A549 (cell line): Measurements from ENCODE around the gene ATP1B1.

Source experiments
- CHD2 ChIP-seq: fragments of 150-350 bp; IDR thresholded peaks from 2 replicates; pipeline ENCODE4 v1.6.1; 2014; ENCODE audit warnings: low read length; ENCODE audit not compliant: partially characterized antibody
- EP300 ChIP-seq, 2 experiments: fragments of >200 bp; sonication (Bioruptor Twin); formaldehyde crosslinking; IDR thresholded peaks; 2 replicates in 1 of 2; 3 replicates in 1 of 2; pipeline ENCODE4 v1.6.1; 2016 to 2017
- FOSL2 ChIP-seq, 2 experiments: fragments of 450-650 bp in 1 of 2; fragments of >200 bp in 1 of 2; sonication (Bioruptor Twin) in 1 of 2; formaldehyde crosslinking; IDR thresholded peaks; 2 replicates each; pipeline versions ENCODE4 v1.5.0 to v1.6.1; 2016 to 2020; ENCODE audit warnings: mild to moderate bottlenecking in 1 of 2, moderate library complexity in 1 of 2
- MAZ ChIP-seq: fragments of 150-350 bp; IDR thresholded peaks from 2 replicates; pipeline ENCODE4 v1.6.1; 2014; ENCODE audit warnings: antibody characterized with exemption, low read depth, low read length, borderline replicate concordance
- NFE2L2 ChIP-seq: fragments of 150-350 bp; conservative IDR thresholded peaks from 2 replicates; pipeline ENCODE4 v1.6.1; 2014; ENCODE audit warnings: low read length
- POLR2A ChIP-seq: IDR thresholded peaks from 2 replicates; pipeline ENCODE4 v1.6.1; 2012; ENCODE audit warnings: mild to moderate bottlenecking, low read length
- RAD21 ChIP-seq, 2 experiments: fragments of >200 bp in 1 of 2; sonication (Bioruptor Twin) in 1 of 2; formaldehyde crosslinking in 1 of 2; IDR thresholded peaks in 1 of 2; conservative IDR thresholded peaks in 1 of 2; 2 replicates in 1 of 2; 3 replicates in 1 of 2; pipeline ENCODE4 v1.6.1; 2012 to 2018; ENCODE audit warnings: inconsistent platforms in 1 of 2
- RFX5 ChIP-seq: fragments of 450-650 bp; IDR thresholded peaks from 2 replicates; pipeline ENCODE4 v1.7.1; 2014; ENCODE audit warnings: antibody characterized with exemption, mild to moderate bottlenecking, moderate library complexity
- ZC3H11A ChIP-seq: fragments of 450-650 bp; IDR thresholded peaks from 2 replicates; pipeline ENCODE4 v1.6.1; 2014; ENCODE audit warnings: antibody characterized with exemption, mild to moderate bottlenecking
- TF ChIP-seq, protein P1 (sequence below): fragments of >200 bp; sonication (Bioruptor Twin); formaldehyde crosslinking; IDR thresholded peaks from 3 replicates; pipeline ENCODE4 v1.5.1; 2016
- TF ChIP-seq, protein P2 (sequence below): fragments of 150-350 bp; IDR thresholded peaks from 2 replicates; pipeline ENCODE4 v1.6.1; 2014; ENCODE audit warnings: low read depth, mild to moderate bottlenecking, low read length
- TF ChIP-seq, protein P3 (sequence below): IDR thresholded peaks from 2 replicates; pipeline ENCODE4 v1.6.1; 2012; ENCODE audit warnings: low read depth, borderline replicate concordance
- TF ChIP-seq, protein P4 (sequence below): fragments of 200-600 bp; sonication (generic); IDR thresholded peaks from 2 replicates; pipeline ENCODE4 v1.6.1; 2016; ENCODE audit warnings: antibody characterized with exemption, mild to moderate bottlenecking, moderate library complexity
- TF ChIP-seq, protein P5 (sequence below): IDR thresholded peaks from 2 replicates; pipeline ENCODE4 v1.6.1; 2012

DNA sequence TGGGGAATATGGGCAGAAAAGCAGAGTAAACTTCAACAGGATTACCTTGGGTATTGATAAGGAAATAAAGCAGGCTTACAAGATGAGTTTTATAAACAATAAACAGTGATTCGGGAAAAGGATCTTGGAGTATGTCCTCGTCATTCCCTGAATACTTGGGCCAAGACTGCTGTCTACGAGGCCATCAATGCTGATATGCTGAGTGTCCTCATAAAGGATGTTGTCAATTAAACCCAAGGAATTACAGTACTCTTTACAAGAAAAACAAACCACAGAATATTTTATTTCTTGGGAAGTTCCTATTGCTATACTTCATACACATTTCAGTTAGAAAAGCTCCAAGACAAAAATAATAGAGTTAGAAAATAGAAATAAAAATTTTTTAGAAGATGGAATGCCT is 34.9 kb downstream of the ATP1B1 start:
- TF ChIP-seq, protein P1, sequence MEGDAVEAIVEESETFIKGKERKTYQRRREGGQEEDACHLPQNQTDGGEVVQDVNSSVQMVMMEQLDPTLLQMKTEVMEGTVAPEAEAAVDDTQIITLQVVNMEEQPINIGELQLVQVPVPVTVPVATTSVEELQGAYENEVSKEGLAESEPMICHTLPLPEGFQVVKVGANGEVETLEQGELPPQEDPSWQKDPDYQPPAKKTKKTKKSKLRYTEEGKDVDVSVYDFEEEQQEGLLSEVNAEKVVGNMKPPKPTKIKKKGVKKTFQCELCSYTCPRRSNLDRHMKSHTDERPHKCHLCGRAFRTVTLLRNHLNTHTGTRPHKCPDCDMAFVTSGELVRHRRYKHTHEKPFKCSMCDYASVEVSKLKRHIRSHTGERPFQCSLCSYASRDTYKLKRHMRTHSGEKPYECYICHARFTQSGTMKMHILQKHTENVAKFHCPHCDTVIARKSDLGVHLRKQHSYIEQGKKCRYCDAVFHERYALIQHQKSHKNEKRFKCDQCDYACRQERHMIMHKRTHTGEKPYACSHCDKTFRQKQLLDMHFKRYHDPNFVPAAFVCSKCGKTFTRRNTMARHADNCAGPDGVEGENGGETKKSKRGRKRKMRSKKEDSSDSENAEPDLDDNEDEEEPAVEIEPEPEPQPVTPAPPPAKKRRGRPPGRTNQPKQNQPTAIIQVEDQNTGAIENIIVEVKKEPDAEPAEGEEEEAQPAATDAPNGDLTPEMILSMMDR = no peak
- TF ChIP-seq CHD2 (no peak), ZC3H11A (no peak), EP300 (IDR thresholded peaks at IDR 0.05) (no peak), RFX5 (no peak), MAZ (no peak), RAD21 (conservative IDR thresholded peaks at IDR 0.05 in 1 of 2, IDR thresholded peaks at IDR 0.05 in 1 of 2) (no peak), FOSL2 (IDR thresholded peaks at IDR 0.05) (no peak), FOSL2 (CRISPR knock-in tag; IDR thresholded peaks at IDR 0.05) (no peak), POLR2A (no peak), NFE2L2 (no peak)
- TF ChIP-seq, protein P2, sequence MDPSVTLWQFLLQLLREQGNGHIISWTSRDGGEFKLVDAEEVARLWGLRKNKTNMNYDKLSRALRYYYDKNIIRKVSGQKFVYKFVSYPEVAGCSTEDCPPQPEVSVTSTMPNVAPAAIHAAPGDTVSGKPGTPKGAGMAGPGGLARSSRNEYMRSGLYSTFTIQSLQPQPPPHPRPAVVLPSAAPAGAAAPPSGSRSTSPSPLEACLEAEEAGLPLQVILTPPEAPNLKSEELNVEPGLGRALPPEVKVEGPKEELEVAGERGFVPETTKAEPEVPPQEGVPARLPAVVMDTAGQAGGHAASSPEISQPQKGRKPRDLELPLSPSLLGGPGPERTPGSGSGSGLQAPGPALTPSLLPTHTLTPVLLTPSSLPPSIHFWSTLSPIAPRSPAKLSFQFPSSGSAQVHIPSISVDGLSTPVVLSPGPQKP = no peak
- TF ChIP-seq, protein P3, sequence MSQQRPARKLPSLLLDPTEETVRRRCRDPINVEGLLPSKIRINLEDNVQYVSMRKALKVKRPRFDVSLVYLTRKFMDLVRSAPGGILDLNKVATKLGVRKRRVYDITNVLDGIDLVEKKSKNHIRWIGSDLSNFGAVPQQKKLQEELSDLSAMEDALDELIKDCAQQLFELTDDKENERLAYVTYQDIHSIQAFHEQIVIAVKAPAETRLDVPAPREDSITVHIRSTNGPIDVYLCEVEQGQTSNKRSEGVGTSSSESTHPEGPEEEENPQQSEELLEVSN = no peak
- TF ChIP-seq, protein P4, sequence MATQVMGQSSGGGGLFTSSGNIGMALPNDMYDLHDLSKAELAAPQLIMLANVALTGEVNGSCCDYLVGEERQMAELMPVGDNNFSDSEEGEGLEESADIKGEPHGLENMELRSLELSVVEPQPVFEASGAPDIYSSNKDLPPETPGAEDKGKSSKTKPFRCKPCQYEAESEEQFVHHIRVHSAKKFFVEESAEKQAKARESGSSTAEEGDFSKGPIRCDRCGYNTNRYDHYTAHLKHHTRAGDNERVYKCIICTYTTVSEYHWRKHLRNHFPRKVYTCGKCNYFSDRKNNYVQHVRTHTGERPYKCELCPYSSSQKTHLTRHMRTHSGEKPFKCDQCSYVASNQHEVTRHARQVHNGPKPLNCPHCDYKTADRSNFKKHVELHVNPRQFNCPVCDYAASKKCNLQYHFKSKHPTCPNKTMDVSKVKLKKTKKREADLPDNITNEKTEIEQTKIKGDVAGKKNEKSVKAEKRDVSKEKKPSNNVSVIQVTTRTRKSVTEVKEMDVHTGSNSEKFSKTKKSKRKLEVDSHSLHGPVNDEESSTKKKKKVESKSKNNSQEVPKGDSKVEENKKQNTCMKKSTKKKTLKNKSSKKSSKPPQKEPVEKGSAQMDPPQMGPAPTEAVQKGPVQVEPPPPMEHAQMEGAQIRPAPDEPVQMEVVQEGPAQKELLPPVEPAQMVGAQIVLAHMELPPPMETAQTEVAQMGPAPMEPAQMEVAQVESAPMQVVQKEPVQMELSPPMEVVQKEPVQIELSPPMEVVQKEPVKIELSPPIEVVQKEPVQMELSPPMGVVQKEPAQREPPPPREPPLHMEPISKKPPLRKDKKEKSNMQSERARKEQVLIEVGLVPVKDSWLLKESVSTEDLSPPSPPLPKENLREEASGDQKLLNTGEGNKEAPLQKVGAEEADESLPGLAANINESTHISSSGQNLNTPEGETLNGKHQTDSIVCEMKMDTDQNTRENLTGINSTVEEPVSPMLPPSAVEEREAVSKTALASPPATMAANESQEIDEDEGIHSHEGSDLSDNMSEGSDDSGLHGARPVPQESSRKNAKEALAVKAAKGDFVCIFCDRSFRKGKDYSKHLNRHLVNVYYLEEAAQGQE = no peak
- TF ChIP-seq, protein P5, sequence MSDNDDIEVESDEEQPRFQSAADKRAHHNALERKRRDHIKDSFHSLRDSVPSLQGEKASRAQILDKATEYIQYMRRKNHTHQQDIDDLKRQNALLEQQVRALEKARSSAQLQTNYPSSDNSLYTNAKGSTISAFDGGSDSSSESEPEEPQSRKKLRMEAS = no peak
